Measurements from ENCODE around the gene KRT31.

KRT31 gene

DNA sequence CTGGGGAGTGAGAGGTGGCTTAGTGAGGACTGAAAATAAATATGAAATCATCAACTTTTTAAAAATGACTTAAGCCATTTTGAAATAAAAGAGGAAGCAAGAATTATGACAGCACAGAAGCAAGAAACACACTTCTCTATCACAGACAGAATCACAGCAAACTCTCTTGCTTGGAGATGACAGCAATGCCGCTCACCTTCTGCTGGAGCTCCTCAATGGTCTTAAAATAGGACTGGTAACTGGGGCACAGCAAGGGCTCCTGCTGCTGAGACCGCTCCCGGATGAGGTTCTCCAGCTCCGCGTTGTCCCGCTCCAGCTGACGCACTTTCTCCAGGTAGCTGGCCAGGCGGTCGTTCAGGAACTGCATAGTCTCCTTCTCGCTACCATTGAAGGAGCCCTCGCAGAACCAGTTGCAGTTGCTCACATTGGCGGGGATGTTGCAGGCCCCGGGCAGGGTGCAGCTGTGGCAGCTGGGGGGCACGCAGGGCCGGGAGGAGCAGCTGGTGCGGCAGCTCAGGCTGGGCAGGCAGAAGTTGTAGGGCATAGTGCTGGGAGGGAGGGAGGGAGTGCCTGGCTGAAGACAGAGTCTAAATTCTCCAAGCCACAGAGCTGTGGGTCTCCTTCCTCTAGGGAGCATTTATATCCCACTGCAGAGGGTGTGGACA is at the start of gene KRT31:
Gene KRT31 (minus strand): TSS at position 613 of the 665 bp plus-strand sequence. CDS start 69 bp downstream, at position 544.
- Histone ChIP-seq H3K36me3 (ENCODE audit: control insufficient read depth, insufficient read depth, low read length) (no peaks in the 10 kb centered on the region), H3K4me3 (replicated peaks; ENCODE audit: low read depth, low read length) (no peak within 1 kb of the TSS), H3K27me3 (replicated peaks; ENCODE audit: control insufficient read depth, insufficient read depth, low read length) (peaks cover 1% of the 10 kb centered on the region; the same call in 1 of the 2 replicates)
- TF ChIP-seq, protein P1, sequence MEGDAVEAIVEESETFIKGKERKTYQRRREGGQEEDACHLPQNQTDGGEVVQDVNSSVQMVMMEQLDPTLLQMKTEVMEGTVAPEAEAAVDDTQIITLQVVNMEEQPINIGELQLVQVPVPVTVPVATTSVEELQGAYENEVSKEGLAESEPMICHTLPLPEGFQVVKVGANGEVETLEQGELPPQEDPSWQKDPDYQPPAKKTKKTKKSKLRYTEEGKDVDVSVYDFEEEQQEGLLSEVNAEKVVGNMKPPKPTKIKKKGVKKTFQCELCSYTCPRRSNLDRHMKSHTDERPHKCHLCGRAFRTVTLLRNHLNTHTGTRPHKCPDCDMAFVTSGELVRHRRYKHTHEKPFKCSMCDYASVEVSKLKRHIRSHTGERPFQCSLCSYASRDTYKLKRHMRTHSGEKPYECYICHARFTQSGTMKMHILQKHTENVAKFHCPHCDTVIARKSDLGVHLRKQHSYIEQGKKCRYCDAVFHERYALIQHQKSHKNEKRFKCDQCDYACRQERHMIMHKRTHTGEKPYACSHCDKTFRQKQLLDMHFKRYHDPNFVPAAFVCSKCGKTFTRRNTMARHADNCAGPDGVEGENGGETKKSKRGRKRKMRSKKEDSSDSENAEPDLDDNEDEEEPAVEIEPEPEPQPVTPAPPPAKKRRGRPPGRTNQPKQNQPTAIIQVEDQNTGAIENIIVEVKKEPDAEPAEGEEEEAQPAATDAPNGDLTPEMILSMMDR (IDR thresholded peaks at IDR 0.05; ENCODE audit: insufficient read depth, low read length, poor library complexity, severe bottlenecking): no peak
- no peak for DNase-seq (ENCODE audit: extremely low read depth, insufficient read length)

DNA sequence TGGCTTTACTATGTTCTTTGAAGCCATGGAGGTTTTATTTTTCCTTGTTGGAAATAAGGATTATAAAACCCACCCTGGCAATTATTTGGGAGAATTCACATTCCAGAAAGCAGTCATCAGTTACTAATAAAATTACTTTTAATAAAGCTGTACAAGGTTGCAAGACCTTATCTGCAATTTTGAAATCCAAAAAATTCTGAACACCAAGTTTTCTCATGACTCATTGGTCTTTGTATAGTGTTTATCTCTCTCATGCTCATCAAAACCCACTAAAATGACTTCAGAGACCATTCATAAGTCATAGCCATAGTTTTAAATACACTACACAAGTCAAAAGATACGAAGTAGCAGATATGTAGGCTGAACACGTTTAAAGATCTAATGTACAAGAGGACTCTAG is 49.4 kb upstream of the KRT31 start:
- no peaks in the 10 kb centered on the region; the same call in 1 of the 2 replicates for H3K27me3 ChIP-seq (replicated peaks; ENCODE audit: control insufficient read depth, insufficient read depth, low read length)
- TF ChIP-seq, protein P1 (IDR thresholded peaks at IDR 0.05; ENCODE audit: insufficient read depth, low read length, poor library complexity, severe bottlenecking): no peak
- DNase-seq (ENCODE audit: extremely low read depth, insufficient read length): no peak
- H3K36me3 ChIP-seq (ENCODE audit: control insufficient read depth, insufficient read depth, low read length): no peaks in the 10 kb centered on the region
- no peak overlapping the region for H3K4me3 ChIP-seq (replicated peaks; ENCODE audit: low read depth, low read length)

DNA sequence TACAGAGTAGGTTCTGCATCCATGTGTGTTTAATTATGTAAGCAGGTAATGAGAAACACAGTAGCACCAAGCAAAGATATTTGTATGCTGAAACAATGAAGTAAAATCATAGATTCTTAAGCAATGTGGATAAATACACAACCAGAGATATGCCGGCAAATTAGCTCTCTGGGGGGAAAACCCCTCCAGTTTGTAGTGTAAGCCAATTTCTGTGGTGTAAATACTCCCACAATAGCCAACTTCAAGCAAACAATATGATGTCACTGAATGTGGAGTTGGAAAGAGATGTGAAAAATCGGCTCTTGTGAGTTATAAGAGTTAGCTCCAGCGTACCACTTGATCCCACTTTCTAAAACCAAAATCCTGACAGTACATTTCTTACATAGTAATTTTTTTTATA is 47.2 kb upstream of the KRT31 start:
- no peak overlapping the region for H3K4me3 ChIP-seq (replicated peaks; ENCODE audit: low read depth, low read length)
- TF ChIP-seq, protein P1 (IDR thresholded peaks at IDR 0.05; ENCODE audit: insufficient read depth, low read length, poor library complexity, severe bottlenecking): no peak
- no peak for DNase-seq (ENCODE audit: extremely low read depth, insufficient read length)
- H3K36me3 ChIP-seq (ENCODE audit: control insufficient read depth, insufficient read depth, low read length): no peaks in the 10 kb centered on the region
- no peaks in the 10 kb centered on the region; the same call in 1 of the 2 replicates for H3K27me3 ChIP-seq (replicated peaks; ENCODE audit: control insufficient read depth, insufficient read depth, low read length)

DNA sequence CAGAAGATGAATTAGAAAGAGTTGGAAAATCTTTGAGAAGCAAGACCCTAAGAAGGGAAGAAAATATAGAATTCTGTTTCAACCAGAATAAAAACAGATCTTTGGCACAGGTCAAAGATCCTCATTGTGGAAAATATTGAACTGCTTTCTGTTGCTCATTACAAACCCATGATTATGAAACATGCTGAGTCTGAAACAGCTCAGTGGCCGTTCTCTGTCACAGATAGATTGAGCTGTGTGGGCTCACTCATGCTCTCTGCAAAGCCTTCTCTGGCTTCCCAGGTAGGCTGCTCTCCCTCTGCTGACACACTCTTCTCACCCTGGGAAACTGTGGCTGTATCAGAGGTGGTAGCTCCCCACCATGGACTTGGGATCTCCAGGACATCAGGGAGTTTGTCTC is 46.8 kb upstream of the KRT31 start:
- H3K36me3 ChIP-seq (ENCODE audit: control insufficient read depth, insufficient read depth, low read length): no peaks in the 10 kb centered on the region
- no peaks in the 10 kb centered on the region; the same call in 1 of the 2 replicates for H3K27me3 ChIP-seq (replicated peaks; ENCODE audit: control insufficient read depth, insufficient read depth, low read length)
- no peak for DNase-seq (ENCODE audit: extremely low read depth, insufficient read length)
- TF ChIP-seq, protein P1 (IDR thresholded peaks at IDR 0.05; ENCODE audit: insufficient read depth, low read length, poor library complexity, severe bottlenecking): no peak
- no peak overlapping the region for H3K4me3 ChIP-seq (replicated peaks; ENCODE audit: low read depth, low read length)

DNA sequence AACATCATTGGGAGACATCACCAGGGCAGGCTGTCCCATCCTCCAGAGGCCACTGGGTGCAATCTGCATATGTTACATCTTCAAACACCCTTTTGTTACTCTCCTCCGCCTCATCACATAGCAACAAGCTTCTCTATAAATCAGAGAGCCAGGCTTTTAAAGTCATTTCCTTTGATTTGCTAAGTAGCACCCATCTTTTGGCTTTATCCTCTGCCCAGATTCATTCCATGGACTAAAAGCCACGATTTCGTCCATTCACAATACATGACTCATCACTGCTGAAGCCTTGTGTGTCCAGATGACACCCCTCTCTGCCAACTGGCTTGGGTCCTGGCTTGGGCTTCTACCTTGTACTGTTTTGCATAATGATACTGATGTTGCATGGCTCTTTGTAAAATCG is 45.3 kb upstream of the KRT31 start:
- TF ChIP-seq, protein P1 (IDR thresholded peaks at IDR 0.05; ENCODE audit: insufficient read depth, low read length, poor library complexity, severe bottlenecking): no peak
- no peak for DNase-seq (ENCODE audit: extremely low read depth, insufficient read length)
- H3K36me3 ChIP-seq (ENCODE audit: control insufficient read depth, insufficient read depth, low read length): no peaks in the 10 kb centered on the region
- H3K4me3 ChIP-seq (replicated peaks; ENCODE audit: low read depth, low read length): no peak overlapping the region
- no peaks in the 10 kb centered on the region for H3K27me3 ChIP-seq (replicated peaks; ENCODE audit: control insufficient read depth, insufficient read depth, low read length)

All from GM06990 (cell line).